ENCODE data around the gene SERPINC1.

DNA sequence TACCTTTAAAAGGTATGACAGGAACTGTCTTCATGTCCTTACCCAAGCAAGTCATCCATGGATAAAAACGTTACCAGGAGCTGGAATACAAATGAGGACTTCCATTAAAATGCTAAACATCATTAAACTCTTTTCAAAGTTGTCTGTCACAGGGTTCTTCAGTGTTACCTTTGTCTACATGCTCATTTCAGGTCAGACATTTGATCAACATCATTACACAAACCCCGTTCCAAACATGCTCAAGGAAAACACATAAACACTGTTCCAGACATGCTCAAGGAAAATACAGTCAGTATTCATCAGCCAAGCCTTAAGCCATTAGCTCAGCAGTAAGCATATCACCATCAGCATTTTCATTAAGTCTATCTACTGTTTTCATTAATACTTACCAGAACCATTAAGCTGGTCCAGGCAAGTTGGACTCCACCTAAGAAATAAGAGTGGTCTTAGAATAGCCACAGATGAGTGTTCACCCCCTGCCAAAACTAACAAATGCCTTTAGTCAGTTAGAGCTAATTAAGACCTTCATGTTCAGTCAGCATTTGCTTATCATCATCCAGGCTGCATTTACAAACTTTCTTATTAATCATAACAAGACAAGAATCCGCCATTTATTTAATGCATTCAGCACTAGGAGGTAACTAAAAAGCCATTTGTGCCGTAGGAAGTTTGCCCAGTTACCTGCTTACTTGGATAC is 51.5 kb downstream of the SERPINC1 start:
- TF ChIP-seq POLR2A (IDR thresholded peaks at IDR 0.05; ENCODE audit: extremely low read depth, insufficient read length) (no peak), MYC (IDR thresholded peaks at IDR 0.05; ENCODE audit: low read depth, low read length) (no peak)
- TF ChIP-seq, protein P1, sequence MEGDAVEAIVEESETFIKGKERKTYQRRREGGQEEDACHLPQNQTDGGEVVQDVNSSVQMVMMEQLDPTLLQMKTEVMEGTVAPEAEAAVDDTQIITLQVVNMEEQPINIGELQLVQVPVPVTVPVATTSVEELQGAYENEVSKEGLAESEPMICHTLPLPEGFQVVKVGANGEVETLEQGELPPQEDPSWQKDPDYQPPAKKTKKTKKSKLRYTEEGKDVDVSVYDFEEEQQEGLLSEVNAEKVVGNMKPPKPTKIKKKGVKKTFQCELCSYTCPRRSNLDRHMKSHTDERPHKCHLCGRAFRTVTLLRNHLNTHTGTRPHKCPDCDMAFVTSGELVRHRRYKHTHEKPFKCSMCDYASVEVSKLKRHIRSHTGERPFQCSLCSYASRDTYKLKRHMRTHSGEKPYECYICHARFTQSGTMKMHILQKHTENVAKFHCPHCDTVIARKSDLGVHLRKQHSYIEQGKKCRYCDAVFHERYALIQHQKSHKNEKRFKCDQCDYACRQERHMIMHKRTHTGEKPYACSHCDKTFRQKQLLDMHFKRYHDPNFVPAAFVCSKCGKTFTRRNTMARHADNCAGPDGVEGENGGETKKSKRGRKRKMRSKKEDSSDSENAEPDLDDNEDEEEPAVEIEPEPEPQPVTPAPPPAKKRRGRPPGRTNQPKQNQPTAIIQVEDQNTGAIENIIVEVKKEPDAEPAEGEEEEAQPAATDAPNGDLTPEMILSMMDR (IDR thresholded peaks at IDR 0.05; ENCODE audit: low read depth, low read length) = no peak
- TF ChIP-seq, protein P2, sequence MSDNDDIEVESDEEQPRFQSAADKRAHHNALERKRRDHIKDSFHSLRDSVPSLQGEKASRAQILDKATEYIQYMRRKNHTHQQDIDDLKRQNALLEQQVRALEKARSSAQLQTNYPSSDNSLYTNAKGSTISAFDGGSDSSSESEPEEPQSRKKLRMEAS (IDR thresholded peaks at IDR 0.05; ENCODE audit: low read depth, low read length) = no peak

Measured in NB4 (cell line).